ELF-1 (cell line): Measurements from ENCODE around the gene ILF3.
"Not testable (repeated sequence)": the region's sequence is repeated elsewhere in the genome, so short reads cannot be mapped to it uniquely, and the experiment has no call there.

Source experiments
- DNase-seq: peaks from one replicate; pipeline ENCODE4 v3.0.0-alpha.2; 2016; ENCODE audit warnings: low read depth, low spot score

The ILF3 gene

GRCh38 chr19:10675214-10675613 lies 21.1 kb downstream of the ILF3 start:
- DNase-seq: not testable (repeated sequence)

- DNase-seq: no peak
Measured at GRCh38 chr19:10677751-10678150, 23.6 kb downstream of the ILF3 start.

GRCh38 chr19:10678813-10679212 lies 24.7 kb downstream of the ILF3 start:
- no peak for DNase-seq

DNA sequence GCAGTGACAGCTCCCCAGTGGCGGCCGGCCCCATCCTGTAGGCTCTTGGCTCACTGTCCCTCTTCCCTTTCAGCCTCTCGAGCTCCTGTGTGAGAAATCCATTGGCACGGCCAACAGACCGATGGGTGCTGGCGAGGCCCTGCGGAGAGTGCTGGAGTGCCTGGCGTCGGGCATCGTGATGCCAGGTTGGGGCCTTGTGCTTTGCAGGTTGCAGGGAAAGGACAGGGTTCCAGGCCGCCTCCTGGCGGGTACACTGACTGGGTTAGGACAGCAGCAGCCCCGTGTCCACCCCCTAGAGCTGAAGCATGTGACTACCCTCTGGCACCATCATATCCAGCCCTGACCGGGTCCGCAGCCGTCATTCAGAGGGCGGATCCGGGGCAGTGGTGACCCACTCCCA lies 25.6 kb downstream of the ILF3 start:
- no peak for DNase-seq

GRCh38 chr19:10680545-10681135 lies 26.5 kb downstream of the ILF3 start:
- no peak for DNase-seq

DNA sequence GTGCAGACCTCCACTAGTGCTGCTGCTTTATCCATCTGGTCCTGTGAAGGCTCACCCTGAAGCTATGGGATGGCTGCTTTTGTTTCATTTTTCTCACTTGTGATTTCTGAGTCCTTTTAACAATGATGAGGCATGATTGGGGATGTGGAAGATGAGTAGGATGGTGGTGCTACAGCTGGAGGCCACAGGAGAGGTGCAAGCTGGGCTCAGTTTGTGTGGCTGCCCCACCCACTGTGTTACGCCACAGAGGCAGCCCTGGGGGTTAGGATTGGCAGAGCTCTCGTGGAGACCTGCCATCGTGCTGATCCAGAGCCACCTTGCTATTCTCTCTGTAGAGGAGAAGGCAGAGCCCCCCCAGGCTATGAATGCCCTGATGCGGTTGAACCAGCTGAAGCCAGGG lies 27.5 kb downstream of the ILF3 start:
- DNase-seq: no peak

- DNase-seq: no peak
Measured at GRCh38 chr19:10682397-10683063, 28.4 kb downstream of the ILF3 start.

GRCh38 chr19:10683064-10683426 lies 28.9 kb downstream of the ILF3 start:
- no peak for DNase-seq

DNA sequence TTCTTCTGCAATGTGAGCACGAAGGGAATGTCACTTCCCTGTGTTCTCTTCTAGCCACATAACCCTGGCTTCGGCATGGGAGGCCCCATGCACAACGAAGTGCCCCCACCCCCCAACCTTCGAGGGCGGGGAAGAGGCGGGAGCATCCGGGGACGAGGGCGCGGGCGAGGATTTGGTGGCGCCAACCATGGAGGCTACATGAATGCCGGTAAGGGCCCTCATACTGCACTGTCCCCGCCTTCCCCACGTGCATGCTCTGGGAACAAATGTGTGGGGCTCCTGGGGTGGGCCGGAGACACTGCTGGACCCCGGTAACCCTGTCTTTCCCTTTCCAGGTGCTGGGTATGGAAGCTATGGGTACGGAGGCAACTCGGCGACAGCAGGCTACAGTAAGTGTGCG lies 29.4 kb downstream of the ILF3 start:
- DNase-seq: no peak

- DNase-seq: no peak
Measured at GRCh38 chr19:10685210-10685609, 31.1 kb downstream of the ILF3 start.

GRCh38 chr19:10686193-10686592 lies 32.0 kb downstream of the ILF3 start:
- no peak for DNase-seq

- no peak for DNase-seq
Measured at GRCh38 chr19:10686661-10687517, 32.7 kb downstream of the ILF3 start.

DNA sequence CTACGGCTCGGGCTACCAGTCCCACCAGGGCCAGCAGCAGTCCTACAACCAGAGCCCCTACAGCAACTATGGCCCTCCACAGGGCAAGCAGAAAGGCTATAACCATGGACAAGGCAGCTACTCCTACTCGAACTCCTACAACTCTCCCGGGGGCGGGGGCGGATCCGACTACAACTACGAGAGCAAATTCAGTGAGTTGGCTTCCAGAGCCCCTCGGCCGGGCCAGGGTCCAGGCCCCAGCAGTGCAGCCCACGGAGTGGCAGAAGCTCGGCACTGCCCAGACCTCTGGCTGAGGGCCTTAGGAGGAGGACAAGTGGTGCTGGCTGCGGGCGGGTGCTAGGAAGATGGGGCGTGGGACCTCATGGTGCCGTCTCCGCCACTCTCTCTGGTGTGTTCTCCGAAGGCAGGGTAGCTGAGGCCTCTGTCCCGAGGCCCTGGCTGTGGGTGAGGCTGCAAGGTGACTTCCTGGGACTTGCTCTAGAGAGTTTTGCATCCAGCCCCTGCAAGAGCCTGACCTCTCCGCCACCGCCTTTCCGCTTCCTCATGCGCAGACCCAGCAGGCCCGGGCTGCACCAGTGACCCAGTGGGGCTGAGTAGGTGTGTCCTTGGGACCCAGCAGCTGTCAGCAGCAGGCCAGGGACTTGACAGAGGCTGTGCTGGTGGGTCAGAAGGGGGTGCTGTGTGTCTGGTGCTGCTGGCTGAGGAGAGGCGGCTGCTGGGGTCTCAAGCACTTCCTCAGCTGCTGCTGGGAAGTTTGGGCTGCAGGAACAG lies 33.6 kb downstream of the ILF3 start:
- no peak for DNase-seq

- DNase-seq: no peak
Measured at GRCh38 chr19:10688545-10689280, 34.6 kb downstream of the ILF3 start.

DNA sequence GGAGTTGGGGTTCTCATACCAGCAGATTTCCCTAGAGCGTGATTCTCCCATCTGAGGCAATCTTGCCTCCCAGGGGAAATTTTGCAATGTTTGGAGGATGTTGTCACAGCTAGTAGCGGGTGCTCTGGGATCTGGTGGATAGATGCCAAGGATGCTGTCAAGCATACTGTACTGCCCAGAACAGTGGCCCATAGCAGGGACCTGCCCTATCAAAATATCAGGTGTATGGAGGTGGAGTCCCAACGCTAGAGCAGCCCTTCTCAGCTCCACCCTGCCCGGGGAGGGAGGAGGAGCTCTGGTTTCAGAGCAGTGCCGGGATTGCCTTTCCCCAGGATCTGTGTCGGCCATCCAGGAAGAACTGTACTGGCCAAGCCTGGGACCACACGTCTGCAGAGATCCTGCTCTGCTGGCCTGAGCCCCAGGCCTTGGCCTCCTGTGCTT lies 36.2 kb downstream of the ILF3 start:
- DNase-seq: no peak

DNA sequence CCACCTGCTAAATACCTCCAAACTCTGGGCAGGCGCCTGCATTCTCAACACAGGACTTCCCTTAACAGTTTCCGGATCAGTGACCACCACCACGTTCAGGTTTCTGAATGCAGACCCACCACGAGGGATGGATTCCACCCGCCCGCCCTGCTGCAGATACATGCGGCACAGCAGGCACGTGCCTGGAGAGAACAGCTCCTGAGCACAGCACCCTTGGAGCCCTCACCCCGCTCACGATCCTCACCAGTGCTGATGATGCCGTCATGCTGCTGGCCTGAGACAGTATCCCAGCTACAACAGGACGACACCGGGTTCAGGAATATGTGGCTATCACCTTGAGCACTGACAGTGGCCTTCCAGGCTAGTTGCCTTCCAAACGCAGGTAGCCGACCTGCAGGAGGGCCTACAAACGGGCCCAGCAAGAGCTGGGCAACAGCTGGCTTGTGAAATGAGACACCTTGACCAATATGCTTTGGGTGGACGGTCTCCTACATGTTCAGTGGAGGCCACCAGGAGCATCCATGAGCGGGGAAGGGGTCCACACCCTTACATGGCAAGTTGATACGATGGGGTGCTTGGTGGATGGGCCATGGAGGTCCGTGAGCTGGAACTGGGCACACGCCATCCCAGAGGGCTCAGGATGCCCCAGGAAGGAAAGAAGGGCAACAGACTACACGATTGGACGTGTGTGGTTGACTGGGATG lies 37.2 kb downstream of the ILF3 start:
- DNase-seq: no peak

DNA sequence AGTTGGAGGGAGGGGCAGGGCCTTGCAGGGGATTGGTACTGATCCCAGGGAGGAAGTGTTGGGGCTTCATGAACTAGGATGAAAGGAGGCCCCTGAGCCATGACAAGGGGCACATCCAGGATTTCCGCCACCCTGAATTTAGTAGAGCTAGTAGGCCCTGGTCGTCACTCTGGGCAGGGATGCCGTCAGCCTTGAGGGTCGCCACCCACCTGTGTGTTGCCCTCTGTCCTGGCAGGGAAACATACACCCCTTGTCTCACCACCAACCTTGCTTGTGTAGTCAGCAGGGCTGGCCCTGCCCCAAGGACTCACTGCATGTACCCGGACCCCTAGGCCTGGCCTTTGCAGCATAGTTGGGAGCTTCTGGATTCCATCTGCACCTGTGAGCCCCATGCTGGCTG lies 37.7 kb downstream of the ILF3 start:
- DNase-seq: no peak

- no peak for DNase-seq
Measured at GRCh38 chr19:10692673-10693264, 38.6 kb downstream of the ILF3 start.

GRCh38 chr19:10694706-10695307 lies 40.7 kb downstream of the ILF3 start:
- DNase-seq: no peak
